Anterior cingulate cortex (tissue), 58 donors: ENCODE data around the gene PLEKHS1.
A peak's percentile ranks its signal among the peaks of the same experiment; 100 is the strongest.
"Not testable (repeated sequence)": the region's sequence is repeated elsewhere in the genome, so short reads cannot be mapped to it uniquely, and the experiment has no call there.

Experiments used
- DNase-seq, 58 donors: peaks; one replicate each; lab custom pipeline; 2025; lab: John Stamatoyannopoulos, UW

Gene PLEKHS1

GRCh38 chr10:113739577-113739976 lies 11.9 kb upstream of the PLEKHS1 start:
- DNase-seq, result peak in 6 of 58 donors; percentile 1 to 39 (median 8)

GRCh38 chr10:113740850-113741249 lies 10.6 kb upstream of the PLEKHS1 start:
- no peak for DNase-seq

- no peak for DNase-seq
Measured at GRCh38 chr10:113742466-113742865, 9.0 kb upstream of the PLEKHS1 start.

GRCh38 chr10:113743594-113743993 lies 7.9 kb upstream of the PLEKHS1 start:
- no peak for DNase-seq

- no peak for DNase-seq
Measured at GRCh38 chr10:113745374-113745773, 6.1 kb upstream of the PLEKHS1 start.

GRCh38 chr10:113746217-113746957 lies 5.1 kb upstream of the PLEKHS1 start:
- DNase-seq, result no peak

GRCh38 chr10:113752553-113752952 lies 1.1 kb downstream of the PLEKHS1 start:
- no peak for DNase-seq

GRCh38 chr10:113753020-113753692 lies 1.7 kb downstream of the PLEKHS1 start:
- DNase-seq, result no peak

GRCh38 chr10:113754125-113754524 lies 2.6 kb downstream of the PLEKHS1 start:
- DNase-seq, result no peak

GRCh38 chr10:113754768-113755167 lies 3.3 kb downstream of the PLEKHS1 start:
- DNase-seq, result peak in 25 of 58 donors; percentile 2 to 67 (median 15)

GRCh38 chr10:113756940-113757543 lies 5.6 kb downstream of the PLEKHS1 start:
- DNase-seq, result no peak

GRCh38 chr10:113762083-113762482 lies 10.6 kb downstream of the PLEKHS1 start:
- DNase-seq, result no peak

- DNase-seq, result no peak
Measured at GRCh38 chr10:113764582-113764981, 13.1 kb downstream of the PLEKHS1 start.

GRCh38 chr10:113765910-113766309 lies 14.4 kb downstream of the PLEKHS1 start:
- DNase-seq, result no peak

- no peak for DNase-seq
Measured at GRCh38 chr10:113767222-113767621, 15.7 kb downstream of the PLEKHS1 start.

- DNase-seq, result no peak
Measured at GRCh38 chr10:113770346-113770745, 18.9 kb downstream of the PLEKHS1 start.

- DNase-seq, result not testable (repeated sequence)
Measured at GRCh38 chr10:113771131-113771530, 19.6 kb downstream of the PLEKHS1 start.

GRCh38 chr10:113775686-113776294 lies 24.3 kb downstream of the PLEKHS1 start:
- no peak for DNase-seq

- no peak for DNase-seq
Measured at GRCh38 chr10:113776553-113776952, 25.1 kb downstream of the PLEKHS1 start.

- peak in 24 of 58 donors; percentile 3 to 82 (median 19) for DNase-seq
Measured at GRCh38 chr10:113780681-113781250, 29.3 kb downstream of the PLEKHS1 start.

GRCh38 chr10:113782367-113782766 lies 30.9 kb downstream of the PLEKHS1 start:
- DNase-seq, result no peak
